Ovary (tissue), 3 donors: ENCODE results near the gene OR13C8.

Experiments
- POLR2A ChIP-seq: fragments of 450-650 bp; IDR thresholded peaks from one replicate; pipeline ENCODE4 v1.6.1; 2017; ENCODE audit warnings: antibody characterized with exemption, mild to moderate bottlenecking, moderate library complexity
- TF ChIP-seq, protein P1 (sequence below), 3 donors: fragments of 450-650 bp in 2 of 3; fragments of 200-600 bp in 1 of 3; IDR thresholded peaks; one replicate each; pipeline versions ENCODE4 v1.5.1 to v1.8.0; 2016 to 2022; ENCODE audit warnings: antibody characterized with exemption in 3 of 3, mild to moderate bottlenecking in 1 of 3
- donor health status: DM: no; HTN: no; CAD: no.

DNA sequence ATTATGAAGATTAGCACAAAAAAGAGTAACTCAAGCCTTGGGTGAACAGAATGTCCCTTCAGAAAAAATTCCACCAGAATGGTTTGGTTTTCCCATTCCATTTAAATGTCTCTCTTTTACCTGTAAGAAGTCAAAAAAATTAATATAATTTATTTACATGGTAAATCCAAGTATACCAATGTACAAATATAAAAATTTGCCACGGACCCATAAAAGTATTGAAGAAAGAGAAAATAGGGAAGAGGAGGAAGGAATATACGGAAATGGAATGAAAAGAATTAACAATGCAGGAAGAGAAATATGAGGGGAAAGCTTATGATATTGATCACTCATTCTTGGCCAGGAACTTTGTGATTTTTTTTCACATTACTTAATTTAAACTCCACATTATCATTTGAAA lies 49.1 kb downstream of the OR13C8 start, which contains the start of gene OR13C9:
- TF ChIP-seq, protein P1, sequence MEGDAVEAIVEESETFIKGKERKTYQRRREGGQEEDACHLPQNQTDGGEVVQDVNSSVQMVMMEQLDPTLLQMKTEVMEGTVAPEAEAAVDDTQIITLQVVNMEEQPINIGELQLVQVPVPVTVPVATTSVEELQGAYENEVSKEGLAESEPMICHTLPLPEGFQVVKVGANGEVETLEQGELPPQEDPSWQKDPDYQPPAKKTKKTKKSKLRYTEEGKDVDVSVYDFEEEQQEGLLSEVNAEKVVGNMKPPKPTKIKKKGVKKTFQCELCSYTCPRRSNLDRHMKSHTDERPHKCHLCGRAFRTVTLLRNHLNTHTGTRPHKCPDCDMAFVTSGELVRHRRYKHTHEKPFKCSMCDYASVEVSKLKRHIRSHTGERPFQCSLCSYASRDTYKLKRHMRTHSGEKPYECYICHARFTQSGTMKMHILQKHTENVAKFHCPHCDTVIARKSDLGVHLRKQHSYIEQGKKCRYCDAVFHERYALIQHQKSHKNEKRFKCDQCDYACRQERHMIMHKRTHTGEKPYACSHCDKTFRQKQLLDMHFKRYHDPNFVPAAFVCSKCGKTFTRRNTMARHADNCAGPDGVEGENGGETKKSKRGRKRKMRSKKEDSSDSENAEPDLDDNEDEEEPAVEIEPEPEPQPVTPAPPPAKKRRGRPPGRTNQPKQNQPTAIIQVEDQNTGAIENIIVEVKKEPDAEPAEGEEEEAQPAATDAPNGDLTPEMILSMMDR (IDR thresholded peaks at IDR 0.05), result no peak
- TF ChIP-seq POLR2A, result no peak
